Ovary (tissue), 3 donors: Measurements from ENCODE around the gene PEAK1.

ENCODE experiments used
- CTCF ChIP-seq, 3 donors: fragments of 450-650 bp in 2 of 3; fragments of 200-600 bp in 1 of 3; IDR thresholded peaks; one replicate each; pipeline versions ENCODE4 v1.5.1 to v1.8.0; 2016 to 2022; ENCODE audit warnings: antibody characterized with exemption in 3 of 3, mild to moderate bottlenecking in 1 of 3
- POLR2A ChIP-seq: fragments of 450-650 bp; IDR thresholded peaks from one replicate; pipeline ENCODE4 v1.6.1; 2017; ENCODE audit warnings: antibody characterized with exemption, mild to moderate bottlenecking, moderate library complexity
- donor health status: DM: no; HTN: no; CAD: no.

- TF ChIP-seq CTCF (IDR thresholded peaks at IDR 0.05) (no peak), POLR2A (no peak)
Measured at GRCh38 chr15:77395013-77395774, 24.7 kb downstream of the PEAK1 start.
